HG02763 (cell line): ENCODE data around the gene NTNG2.
"Not testable (repeated sequence)": the region's sequence is repeated elsewhere in the genome, so short reads cannot be mapped to it uniquely, and the experiment has no call there.

Source experiments
- ATAC-seq: cut with Tn5 transposase; IDR thresholded peaks from one replicate; pipeline ENCODE4 v1.9.1; 2021; ENCODE audit warnings: mild to moderate bottlenecking, moderate library complexity; ENCODE audit not compliant: unreplicated experiment

Gene NTNG2, protein sequence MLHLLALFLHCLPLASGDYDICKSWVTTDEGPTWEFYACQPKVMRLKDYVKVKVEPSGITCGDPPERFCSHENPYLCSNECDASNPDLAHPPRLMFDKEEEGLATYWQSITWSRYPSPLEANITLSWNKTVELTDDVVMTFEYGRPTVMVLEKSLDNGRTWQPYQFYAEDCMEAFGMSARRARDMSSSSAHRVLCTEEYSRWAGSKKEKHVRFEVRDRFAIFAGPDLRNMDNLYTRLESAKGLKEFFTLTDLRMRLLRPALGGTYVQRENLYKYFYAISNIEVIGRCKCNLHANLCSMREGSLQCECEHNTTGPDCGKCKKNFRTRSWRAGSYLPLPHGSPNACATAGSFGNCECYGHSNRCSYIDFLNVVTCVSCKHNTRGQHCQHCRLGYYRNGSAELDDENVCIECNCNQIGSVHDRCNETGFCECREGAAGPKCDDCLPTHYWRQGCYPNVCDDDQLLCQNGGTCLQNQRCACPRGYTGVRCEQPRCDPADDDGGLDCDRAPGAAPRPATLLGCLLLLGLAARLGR

DNA sequence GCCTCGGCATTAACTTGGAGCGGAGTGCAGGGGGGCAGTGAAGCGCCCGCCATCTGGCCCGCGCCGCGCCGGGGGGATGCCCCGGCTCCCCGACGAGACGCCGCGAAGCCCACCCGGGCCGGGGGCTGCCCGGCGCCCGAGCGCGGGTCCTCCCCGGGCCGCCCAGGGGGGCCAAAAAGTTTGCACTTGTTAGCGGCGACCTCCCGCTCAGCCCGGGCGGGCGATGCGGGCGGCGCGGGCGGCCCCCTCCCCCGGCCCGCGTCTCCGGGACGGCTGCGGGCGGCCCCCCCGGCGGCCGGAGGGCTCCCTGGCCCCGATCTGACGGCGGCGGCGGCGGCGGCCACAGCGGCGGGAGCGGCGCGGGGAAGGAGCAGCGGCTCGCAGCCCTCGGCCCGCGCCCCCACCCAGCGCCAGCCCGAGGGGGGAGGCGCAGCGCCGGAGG lies at the start of gene NTNG2:
NTNG2 (plus strand) TSS at position 316 of the 442 bp plus-strand sequence. CDS start 4,774 bp downstream, outside the sequence.
- ATAC-seq, result no peak

GRCh38 chr9:132114102-132114707 lies 47.7 kb upstream of the NTNG2 start:
- ATAC-seq, result no peak

GRCh38 chr9:132116583-132116982 lies 45.3 kb upstream of the NTNG2 start:
- ATAC-seq, result no peak

GRCh38 chr9:132117694-132118093 lies 44.2 kb upstream of the NTNG2 start:
- no peak for ATAC-seq

GRCh38 chr9:132121021-132121420 lies 40.8 kb upstream of the NTNG2 start:
- no peak for ATAC-seq

DNA sequence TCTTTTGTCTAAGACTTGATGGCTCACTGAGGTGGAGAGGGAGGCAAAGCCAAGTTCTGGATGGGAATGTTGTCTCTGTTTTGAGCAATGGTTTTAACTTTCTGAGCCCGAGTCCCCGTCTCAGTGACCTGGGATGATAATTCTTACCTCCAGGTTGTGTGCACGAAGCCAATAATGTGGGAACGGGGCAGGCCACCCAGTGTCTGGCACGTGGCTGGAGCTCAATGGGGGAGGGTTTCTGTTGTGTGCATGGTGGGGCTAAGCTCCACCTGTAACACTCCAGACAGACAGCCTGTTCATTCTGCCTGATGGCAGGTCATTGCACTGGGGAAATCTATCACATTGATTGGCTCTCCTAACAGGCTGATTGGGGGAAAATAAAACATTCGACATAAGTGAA lies 37.1 kb upstream of the NTNG2 start:
- no peak for ATAC-seq

DNA sequence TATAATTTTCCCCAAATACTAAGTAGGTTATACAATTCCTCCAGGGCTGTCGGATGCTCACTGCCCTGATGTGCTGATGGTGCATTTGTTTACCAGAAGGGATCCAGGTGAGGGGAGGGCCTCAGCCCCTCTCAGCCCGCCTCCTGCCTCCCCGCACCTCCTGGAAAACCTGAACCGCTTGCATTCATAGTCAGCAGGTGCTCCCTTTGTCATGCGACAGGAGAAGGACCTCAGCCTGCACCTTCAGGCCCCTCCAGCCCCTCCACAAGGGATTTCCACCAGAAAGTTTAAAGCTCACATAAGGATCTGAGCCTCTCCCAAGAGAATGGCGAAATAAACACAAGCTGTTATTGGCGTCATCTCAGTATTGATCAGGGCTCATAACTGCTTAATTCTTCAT lies 36.5 kb upstream of the NTNG2 start:
- ATAC-seq, result no peak

DNA sequence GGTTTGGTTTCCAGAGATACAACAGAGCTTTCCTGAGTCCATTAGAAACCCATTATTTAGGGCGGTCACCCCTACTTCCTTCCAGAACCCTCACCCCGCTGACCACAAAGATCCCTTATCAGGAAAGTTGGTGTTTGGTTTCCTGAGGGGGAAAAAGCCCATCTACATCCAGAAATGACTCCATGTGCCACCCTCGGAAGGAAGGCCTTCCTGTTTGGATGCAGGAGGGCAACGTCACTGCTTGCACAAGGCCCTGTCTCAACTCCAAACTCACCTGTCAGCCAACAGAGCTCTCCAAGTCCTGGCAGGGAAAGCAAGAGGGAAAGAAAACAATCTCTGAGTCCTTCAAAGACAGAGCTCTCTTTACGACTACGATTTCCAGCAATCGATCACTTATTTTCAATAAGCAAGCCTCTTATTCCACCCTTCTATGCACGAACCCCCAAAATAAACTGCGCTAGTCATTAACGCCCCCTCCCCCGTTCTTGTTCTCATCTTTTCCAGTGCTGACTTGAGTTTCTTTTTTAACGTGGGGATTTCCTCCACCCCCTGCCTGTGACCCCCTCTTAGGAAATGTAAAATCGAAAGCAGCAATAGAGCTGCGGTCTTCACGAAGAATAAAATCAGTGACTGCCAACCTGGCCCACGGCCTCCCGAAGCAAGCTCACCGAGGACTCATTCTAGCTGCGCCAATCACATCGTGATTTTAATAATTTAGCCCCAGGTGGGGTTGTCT lies 35.7 kb upstream of the NTNG2 start:
- ATAC-seq, result no peak

GRCh38 chr9:132126680-132127236 lies 35.1 kb upstream of the NTNG2 start:
- no peak for ATAC-seq

DNA sequence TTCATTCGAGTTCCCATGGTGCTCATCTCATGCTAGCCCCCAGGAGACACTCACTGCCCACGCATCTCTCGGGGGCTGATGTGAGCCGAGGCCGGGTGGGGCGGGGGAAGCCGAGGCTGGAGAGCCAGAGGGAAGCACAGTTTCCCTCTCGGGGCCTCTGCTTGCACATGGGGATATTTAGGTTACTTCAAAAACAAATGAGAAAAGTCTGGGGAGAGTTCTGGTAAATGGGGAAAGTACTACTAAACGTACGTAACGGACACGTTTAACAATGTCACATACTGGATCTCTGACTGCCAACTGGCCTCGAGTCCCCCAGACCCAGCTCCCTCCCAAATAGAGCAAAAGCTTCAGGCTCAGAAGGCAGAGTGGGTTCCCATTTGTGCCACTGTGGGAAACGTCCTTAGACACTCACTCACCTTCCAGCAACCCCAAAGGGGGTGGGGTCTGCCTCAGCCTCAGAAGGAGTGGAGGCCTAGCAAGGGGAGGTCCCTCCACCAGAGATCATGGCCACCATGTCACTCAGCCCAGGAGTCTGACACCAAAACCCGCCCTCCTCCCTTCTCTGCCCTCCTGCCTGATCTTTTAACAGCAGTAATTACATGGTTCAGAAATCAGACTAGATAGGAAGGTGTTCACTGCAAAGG lies 33.8 kb upstream of the NTNG2 start:
- ATAC-seq, result no peak

DNA sequence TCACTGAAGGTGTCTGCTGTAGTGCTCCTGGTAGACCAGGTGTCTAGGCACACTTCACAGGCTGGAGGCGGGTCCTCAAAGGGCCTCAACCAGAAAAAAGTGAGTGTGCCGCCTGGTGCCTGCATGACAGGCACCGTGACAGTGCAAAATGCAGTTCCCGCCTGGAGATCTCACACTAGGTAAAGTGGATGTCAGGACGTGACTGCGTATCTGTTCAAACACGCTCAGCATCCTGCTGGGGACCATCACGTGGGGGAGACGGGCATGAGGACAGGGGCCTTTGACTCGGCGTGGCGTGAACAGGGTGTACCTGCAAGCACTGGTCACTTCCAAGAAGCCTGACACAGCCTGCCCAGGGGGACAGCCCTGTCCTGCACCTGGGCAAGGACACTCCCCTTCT lies 32.3 kb upstream of the NTNG2 start:
- ATAC-seq, result no peak

DNA sequence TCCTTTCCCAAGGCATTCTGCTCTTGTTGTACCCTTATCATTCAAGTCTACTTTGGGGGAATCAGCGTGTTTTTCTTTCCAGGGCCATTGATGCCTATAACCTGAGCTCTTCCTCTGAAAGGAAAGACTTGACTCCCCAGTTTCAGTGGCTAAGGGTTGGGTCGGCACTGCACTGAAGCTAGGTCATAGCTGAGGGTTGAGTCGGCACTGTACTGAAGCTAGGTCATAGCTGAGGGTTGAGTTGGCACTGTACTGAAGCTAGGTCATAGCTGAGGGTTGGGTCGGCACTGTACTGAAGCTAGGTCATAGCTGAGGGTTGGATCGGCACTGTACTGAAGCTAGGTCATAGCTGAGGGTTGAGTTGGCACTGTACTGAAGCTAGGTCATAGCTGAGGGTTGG lies 27.8 kb upstream of the NTNG2 start:
- not testable (repeated sequence) for ATAC-seq

GRCh38 chr9:132135456-132135855 lies 26.4 kb upstream of the NTNG2 start:
- ATAC-seq, result no peak

DNA sequence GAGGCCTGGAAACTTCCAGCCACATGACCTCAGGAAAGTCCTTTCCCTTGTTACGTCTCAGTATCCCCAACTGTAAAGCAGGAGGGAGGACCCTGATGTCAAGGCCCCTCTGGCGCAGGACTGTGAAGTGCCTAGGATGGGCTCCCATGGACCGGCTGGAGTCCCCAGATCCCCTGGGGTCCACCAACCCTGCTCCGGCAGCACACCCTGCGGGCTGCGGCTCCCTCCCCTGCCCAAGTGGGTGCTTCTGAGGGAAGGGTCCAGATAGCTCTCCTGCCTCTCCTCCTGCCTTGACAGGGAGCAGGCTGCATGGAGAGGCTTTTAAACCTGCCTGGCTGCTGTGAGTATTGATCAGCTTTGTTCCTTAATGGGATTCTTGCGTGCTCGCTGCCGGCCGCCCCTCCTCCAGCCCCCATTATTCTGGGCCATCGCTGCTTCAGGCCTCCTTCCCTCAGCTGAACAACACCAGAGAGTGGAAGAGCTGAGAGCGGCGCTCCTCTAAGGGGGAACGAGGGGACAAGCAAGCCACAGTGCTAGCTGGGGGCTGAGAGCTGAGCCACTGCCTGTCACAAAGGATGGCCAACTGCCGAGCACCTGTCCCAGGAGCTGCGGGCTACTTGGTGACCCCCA lies 25.6 kb upstream of the NTNG2 start:
- ATAC-seq, result no peak

DNA sequence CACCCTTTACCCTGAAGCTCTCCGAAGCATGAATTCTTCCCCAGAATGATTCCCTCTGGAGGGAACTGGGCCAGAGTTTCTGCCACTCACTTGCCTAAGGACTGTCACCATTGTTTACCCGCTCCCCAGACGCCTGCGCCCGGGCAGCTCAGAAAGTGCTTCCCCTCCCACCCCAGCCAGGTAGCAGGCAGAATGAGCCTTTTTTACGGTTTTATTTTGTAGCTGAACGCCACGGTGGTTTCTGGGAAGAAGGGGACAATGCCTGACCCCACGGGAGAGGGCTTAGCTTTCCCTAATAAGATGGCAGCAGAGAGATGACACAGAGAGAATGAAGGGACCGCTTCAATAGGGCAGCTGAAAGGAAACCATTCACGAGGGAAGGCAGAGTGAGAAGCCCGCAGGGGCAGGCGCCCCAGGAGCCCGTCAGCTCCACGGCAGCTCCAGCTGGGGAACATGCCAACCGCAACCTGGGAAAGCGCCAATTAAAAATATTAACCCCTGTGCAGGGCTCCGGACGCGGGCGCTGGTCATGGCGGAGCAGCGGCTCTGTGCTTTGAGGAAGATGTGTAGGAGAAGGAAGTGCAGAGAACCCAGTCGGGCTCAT lies 20.4 kb upstream of the NTNG2 start:
- ATAC-seq, result no peak

- no peak for ATAC-seq
These were observed 19.8 kb upstream of the NTNG2 start for GRCh38 chr9:132141948-132142594.

DNA sequence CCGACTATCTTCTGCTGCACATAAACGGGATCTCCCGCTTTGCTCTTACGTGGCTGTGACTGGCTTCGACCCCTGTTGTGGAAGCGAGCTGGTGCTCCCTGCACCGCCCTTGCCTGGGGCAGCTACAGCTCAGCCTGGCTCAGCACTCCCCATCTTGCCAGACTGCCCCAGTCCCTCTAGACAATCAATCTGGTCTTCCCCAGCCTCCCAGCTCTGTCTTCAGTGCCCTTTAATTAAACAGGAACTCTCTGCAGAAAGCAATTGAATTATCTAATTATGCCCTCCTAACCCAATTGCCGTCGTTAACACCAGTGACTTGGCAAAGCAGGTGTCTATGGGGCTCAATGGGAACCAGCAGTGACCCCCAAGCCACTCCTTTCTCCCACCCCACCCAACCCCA lies 18.9 kb upstream of the NTNG2 start:
- no peak for ATAC-seq

DNA sequence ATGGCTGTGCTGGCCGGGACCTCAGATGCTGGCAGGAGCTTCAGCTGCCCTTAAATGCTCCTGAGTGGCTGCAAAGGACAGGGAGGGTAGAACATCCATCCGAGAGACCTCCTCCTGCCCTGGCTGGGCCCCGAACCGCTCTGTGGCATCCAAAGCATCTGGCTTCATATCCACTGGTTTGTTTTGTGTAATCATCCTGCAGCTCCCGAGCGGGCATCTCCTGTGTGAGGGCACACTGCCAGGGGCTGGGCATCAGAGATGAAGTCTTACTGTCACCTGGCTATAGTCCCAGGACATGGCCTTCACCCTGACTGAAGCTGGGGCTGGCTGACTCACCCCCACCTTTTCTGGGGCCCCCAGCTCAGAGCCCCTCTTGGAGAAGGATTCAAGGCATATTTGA lies 18.5 kb upstream of the NTNG2 start:
- ATAC-seq, result no peak

DNA sequence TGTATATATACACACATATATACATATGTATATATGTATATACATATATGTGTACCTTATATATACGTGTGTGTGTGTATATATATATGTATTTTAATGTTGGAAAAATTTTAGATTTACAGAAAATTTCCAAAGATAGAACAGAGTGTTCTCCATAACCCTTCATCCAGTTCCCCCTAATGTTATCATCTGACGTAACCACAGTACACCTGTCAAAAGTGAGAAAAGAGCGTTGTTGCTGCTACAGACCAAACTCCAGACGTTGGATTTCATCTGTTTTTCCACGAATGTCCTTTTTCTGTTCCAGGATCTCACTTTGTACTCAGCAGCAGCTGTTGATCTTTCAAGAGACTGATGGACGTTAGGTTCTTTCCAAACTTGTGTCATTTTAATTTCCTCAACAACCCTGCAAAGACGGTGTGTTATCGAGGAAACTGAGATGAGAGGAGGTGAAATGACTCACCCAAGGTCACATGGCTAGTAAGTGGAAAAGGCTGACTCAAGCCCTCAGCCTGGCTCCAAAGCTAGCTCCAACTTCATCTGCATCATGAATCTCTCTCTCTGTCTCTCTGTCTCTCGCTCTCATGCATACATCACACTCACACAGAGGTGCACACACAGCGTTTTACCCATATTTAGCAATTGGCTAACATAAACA lies 17.0 kb upstream of the NTNG2 start:
- ATAC-seq, result no peak
